ENCODE measurements around the gene ERCC8.

- TF ChIP-seq NR2F2 (IDR thresholded peaks at IDR 0.05) (no peak), YY1 (IDR thresholded peaks at IDR 0.05) (no peak), CTCF (IDR thresholded peaks at IDR 0.05; ENCODE audit: low read depth, low read length, missing input control) (no peak), RAD21 (IDR thresholded peaks at IDR 0.05) (no peak), TAF1 (conservative IDR thresholded peaks at IDR 0.05) (no peak), REST (IDR thresholded peaks at IDR 0.05) (no peak), JUND (IDR thresholded peaks at IDR 0.05) (no peak), GABPA (IDR thresholded peaks at IDR 0.05 in 1 of 2, conservative IDR thresholded peaks at IDR 0.05 in 1 of 2) (no peak), SP1 (IDR thresholded peaks at IDR 0.05) (no peak), ATF3 (IDR thresholded peaks at IDR 0.05) (no peak)
These were observed 58.7 kb downstream of the ERCC8 start for GRCh38 chr5:60886158-60886557.

Measured in liver (tissue), 3 donors.